HG02840 (cell line): ENCODE measurements around the gene FUZ.
A peak's percentile ranks its signal among the peaks of the same experiment; 100 is the strongest.

ENCODE experiments used
- ATAC-seq: cut with Tn5 transposase; IDR thresholded peaks from one replicate; pipeline ENCODE4 v1.9.1; 2021; ENCODE audit warnings: mild to moderate bottlenecking, moderate library complexity, moderate number of reproducible peaks; ENCODE audit not compliant: unreplicated experiment, low FRiP score

The FUZ gene

GRCh38 chr19:49788857-49789256 is 24.2 kb downstream of the FUZ start:
- ATAC-seq = no peak

GRCh38 chr19:49787746-49788145 is 25.3 kb downstream of the FUZ start:
- ATAC-seq = no peak

GRCh38 chr19:49786376-49786820 is 26.7 kb downstream of the FUZ start:
- no peak for ATAC-seq

- ATAC-seq = no peak
These were observed 30.6 kb downstream of the FUZ start for GRCh38 chr19:49782515-49782914.

- no peak for ATAC-seq
These were observed 31.7 kb downstream of the FUZ start for GRCh38 chr19:49781394-49781793.

- ATAC-seq = no peak
These were observed 32.2 kb downstream of the FUZ start for GRCh38 chr19:49780861-49781260.

GRCh38 chr19:49779731-49780555 is 33.1 kb downstream of the FUZ start:
- ATAC-seq = no peak

GRCh38 chr19:49776371-49776764 is 36.7 kb downstream of the FUZ start:
- no peak for ATAC-seq

- no peak for ATAC-seq
These were observed 37.2 kb downstream of the FUZ start for GRCh38 chr19:49775742-49776370.

- ATAC-seq = no peak
These were observed 38.1 kb downstream of the FUZ start for GRCh38 chr19:49774969-49775368.

GRCh38 chr19:49773663-49774350 is 39.3 kb downstream of the FUZ start:
- no peak for ATAC-seq

GRCh38 chr19:49772850-49773432 is 40.2 kb downstream of the FUZ start:
- ATAC-seq = no peak

GRCh38 chr19:49771674-49772139 is 41.4 kb downstream of the FUZ start:
- ATAC-seq = no peak

- ATAC-seq = no peak
These were observed 42.6 kb downstream of the FUZ start for GRCh38 chr19:49770529-49770928.

GRCh38 chr19:49767967-49768581 is 45.0 kb downstream of the FUZ start:
- ATAC-seq = no peak

- ATAC-seq = no peak
These were observed 45.7 kb downstream of the FUZ start for GRCh38 chr19:49767381-49767780.

- peak; percentile 11 for ATAC-seq
These were observed 46.2 kb downstream of the FUZ start, which contains the start of gene AP2A1 for GRCh38 chr19:49766930-49767299. TSS of gene AP2A1 (plus strand) at chr19:49767001. CDS start at chr19:49767134, 133 bp downstream.

- peak; percentile 93 for ATAC-seq
These were observed 46.8 kb downstream of the FUZ start for GRCh38 chr19:49766007-49766929.

GRCh38 chr19:49764341-49764740 is 48.8 kb downstream of the FUZ start:
- ATAC-seq = no peak
